T-helper 1 cell (primary cell): Measurements from ENCODE around the gene MAP2K4.

Experiments used
- DNase-seq, 5 donors: peaks; one replicate each; pipeline ENCODE4 v3.0.0-alpha.2; 2012 to 2020

Gene MAP2K4

GRCh38 chr17:12178644-12179330, 158.1 kb downstream of the MAP2K4 start:
- no peak for DNase-seq

- peak in 1 of 5 donors; percentile 19 for DNase-seq
Observed at GRCh38 chr17:12180644-12181261, 160.1 kb downstream of the MAP2K4 start.

GRCh38 chr17:12187658-12188057, 167.0 kb downstream of the MAP2K4 start:
- DNase-seq = no peak

- no peak for DNase-seq
Observed at GRCh38 chr17:12193144-12193735, 172.6 kb downstream of the MAP2K4 start.
